HepG2 (cell line): ENCODE data around the gene GRIK3. TPM values are rescaled to one million over a fixed set of nuclear protein-coding genes. Genes with fewer than 3 reads are reported as not detected.

Experiments used
- ATAC-seq: fragments of 200-7000 bp; cut with Tn5 transposase; 3 replicates; pipeline ENCODE4 v1.9.1; 2020; ENCODE audit warnings: mild to moderate bottlenecking, moderate library complexity
- BruUV-seq: library from RNA; stranded (reverse); fragments of 400-500 nt; replicated peaks from 2 replicates; lab custom pipeline; 2021; lab: Mats Ljungman, UMichigan
- CTCF ChIA-PET: fragments of 300-600 bp; formaldehyde crosslinking; extraction: SDS; loops from one replicate; lab custom pipeline; 2021; ENCODE audit warnings: low total read pairs, inconsistent platforms, low intra/inter-chr PET ratio; lab: Yijun Ruan, JAX
- POLR2A ChIA-PET: fragments of 350-600 bp; sonication (Branson Sonifier 250); formaldehyde crosslinking; loops from one replicate; lab custom pipeline; 2020; ENCODE audit warnings: antibody characterized with exemption, inconsistent platforms; lab: Yijun Ruan, JAX
- DNase-seq: peaks from one replicate; pipeline ENCODE4 v3.0.0-alpha.2; 2015; ENCODE audit warnings: low spot score
- FAIRE-seq: peaks from 3 replicates; lab custom pipeline; 2011; peaks lifted over from hg19 to GRCh38; lab: Jason Lieb, UNC
- H2AFZ ChIP-seq: one replicate; pipeline ENCODE4 v1.6.1; 2011; ENCODE audit warnings: low read length, inconsistent platforms
- H3K27ac ChIP-seq: fragments of 300-600 bp; 3 replicates; pipeline ENCODE4 v1.8.0; 2011; ENCODE audit warnings: mixed run types, mild to moderate bottlenecking, mixed read lengths, low read length, inconsistent platforms; ENCODE audit not compliant: insufficient read depth; ENCODE audit errors: extremely low read length
- H3K27me3 ChIP-seq, 2 experiments: fragments of 200-600 bp in 1 of 2; 2 replicates in 1 of 2; 3 replicates in 1 of 2; pipeline versions ENCODE4 v1.6.0 to v1.8.0; 2011; ENCODE audit warnings: low read length in 2 of 2, mild to moderate bottlenecking in 2 of 2, moderate library complexity in 2 of 2, inconsistent platforms in 1 of 2; ENCODE audit not compliant: insufficient read depth in 2 of 2, control insufficient read depth in 1 of 2
- H3K36me3 ChIP-seq, 2 experiments: fragments of 200-600 bp in 1 of 2; replicated peaks in 1 of 2; 2 replicates in 1 of 2; 3 replicates in 1 of 2; pipeline versions ENCODE4 v1.5.1 to v1.8.0; 2011; ENCODE audit warnings: low read length in 2 of 2, inconsistent platforms in 1 of 2; ENCODE audit not compliant: insufficient read depth in 2 of 2, control insufficient read depth in 1 of 2
- H3K4me1 ChIP-seq: 2 replicates; pipeline ENCODE4 v1.5.1; 2012; ENCODE audit warnings: low read length, inconsistent platforms; ENCODE audit not compliant: insufficient read depth
- H3K4me2 ChIP-seq: 2 replicates; pipeline ENCODE4 v1.6.0; 2011; ENCODE audit warnings: low read depth, low read length, inconsistent platforms
- H3K4me3 ChIP-seq, 3 experiments: fragments of 200-600 bp in 1 of 3; sonication (generic), shearing (Covaris generic) in 1 of 3; replicated peaks in 1 of 3; 2 replicates each; pipeline ENCODE4 v1.5.1; 2011 to 2016; ENCODE audit warnings: low read length in 3 of 3, inconsistent platforms in 2 of 3, low read depth in 2 of 3, mild to moderate bottlenecking in 2 of 3, control low read depth in 1 of 3, mixed read lengths in 1 of 3; ENCODE audit not compliant: insufficient read depth in 1 of 3
- H3K79me2 ChIP-seq: one replicate; pipeline ENCODE4 v1.6.1; 2011; ENCODE audit warnings: low read length, inconsistent platforms; ENCODE audit not compliant: insufficient read depth
- H3K9ac ChIP-seq: 2 replicates; pipeline ENCODE4 v1.6.0; 2011; ENCODE audit warnings: mild to moderate bottlenecking, low read depth, low read length, inconsistent platforms; ENCODE audit not compliant: insufficient read depth
- H3K9me3 ChIP-seq: 2 replicates; pipeline ENCODE4 v1.5.1; 2012; ENCODE audit warnings: mild to moderate bottlenecking, low read length
- H4K20me1 ChIP-seq: 2 replicates; pipeline ENCODE4 v1.6.0; 2011; ENCODE audit warnings: inconsistent platforms, mild to moderate bottlenecking, low read length, moderate library complexity; ENCODE audit not compliant: insufficient read depth
- ELF4 ChIP-seq: sonication (generic); formaldehyde crosslinking; IDR thresholded peaks from 2 replicates; pipeline ENCODE4 v1.5.0; 2020; ENCODE audit warnings: missing genetic modification reagents, mild to moderate bottlenecking, moderate library complexity, borderline replicate concordance
- KAT7 ChIP-seq: IDR thresholded peaks from 2 replicates; pipeline ENCODE4 v1.6.1; 2018; ENCODE audit warnings: borderline replicate concordance, missing compliant biosample characterization
- POGZ ChIP-seq: sonication (generic); formaldehyde crosslinking; IDR thresholded peaks from 2 replicates; pipeline ENCODE4 v1.4.0; 2020; ENCODE audit warnings: mild to moderate bottlenecking, missing genetic modification reagents
- TBL1XR1 ChIP-seq: fragments of 150-350 bp; IDR thresholded peaks from 2 replicates; pipeline ENCODE4 v1.6.1; 2014; ENCODE audit warnings: borderline replicate concordance, low read length; ENCODE audit not compliant: partially characterized antibody
- ZFP82 ChIP-seq: sonication (generic); formaldehyde crosslinking; IDR thresholded peaks from 2 replicates; pipeline ENCODE4 v1.5.1; 2020; ENCODE audit warnings: mild to moderate bottlenecking, missing genetic modification reagents, borderline replicate concordance
- ZNF614 ChIP-seq: IDR thresholded peaks from 2 replicates; pipeline ENCODE4 v1.6.1; 2018; ENCODE audit warnings: missing biosample characterization, missing genetic modification reagents, inconsistent platforms, borderline replicate concordance
- WGBS: methylation state at CpG from one replicate; pipeline ENCODE4 v1.1.6; 2017; ENCODE audit warnings: low lambda C conversion rate; 5-methylcytosine and 5-hydroxymethylcytosine counted together
- in situ Hi-C: cut with HindIII; loops from 2 replicates; pipeline ENCODE4 v1.10.0; 2017; ENCODE audit warnings: low pct_unique_long_range_greater_than_20kb; ENCODE audit not compliant: extremely low pct_ligation_motif_present
- intact Hi-C: fragments of 100-400 bp; cut with micrococcal nuclease; formaldehyde crosslinking; loops from one replicate; pipeline ENCODE4 v1.10.0; 2022; ENCODE audit not compliant: unreplicated experiment
- polyA plus RNA-seq, 8 experiments: library from polyadenylated mRNA; depleted of rRNA in 3 of 8; stranded (reverse) in 7 of 8; unstranded in 1 of 8; fragments of >200 nt; fragmentation: Illumina TruSeq in 4 of 8; extraction: Trizol in 4 of 8; gene quantifications; 2 replicates each; pipeline versions ENCODE4 v1.2.1 to v1.2.3, GENCODE V29; 2011 to 2016; ENCODE audit warnings: low read depth in 4 of 8, missing spikeins in 1 of 8, mixed read lengths in 1 of 8; ENCODE audit not compliant: insufficient read depth in 1 of 8
- total RNA-seq, 5 experiments: library from RNA; depleted of rRNA; stranded (reverse); fragments of >200 nt; fragmentation: Illumina TruSeq; extraction: Trizol; gene quantifications; 2 replicates each; pipeline ENCODE4 v1.2.3, GENCODE V29; 2016; ENCODE audit warnings: low read depth in 1 of 5
- TF ChIP-seq, protein P1 (sequence below): IDR thresholded peaks from 2 replicates; pipeline ENCODE4 v1.6.1; 2016; ENCODE audit warnings: missing biosample characterization, missing genetic modification reagents, low read depth
- TF ChIP-seq, protein P2 (sequence below): sonication (generic); formaldehyde crosslinking; IDR thresholded peaks from 2 replicates; pipeline ENCODE4 v1.5.1; 2020; ENCODE audit warnings: mild to moderate bottlenecking, missing genetic modification reagents, moderate library complexity

Gene GRIK3
- total and polyA plus RNA-seq, 2 of the 13 experiments (the other 11 are each of a cell fraction or from before 2014, with no cell fraction given) = not detected

DNA sequence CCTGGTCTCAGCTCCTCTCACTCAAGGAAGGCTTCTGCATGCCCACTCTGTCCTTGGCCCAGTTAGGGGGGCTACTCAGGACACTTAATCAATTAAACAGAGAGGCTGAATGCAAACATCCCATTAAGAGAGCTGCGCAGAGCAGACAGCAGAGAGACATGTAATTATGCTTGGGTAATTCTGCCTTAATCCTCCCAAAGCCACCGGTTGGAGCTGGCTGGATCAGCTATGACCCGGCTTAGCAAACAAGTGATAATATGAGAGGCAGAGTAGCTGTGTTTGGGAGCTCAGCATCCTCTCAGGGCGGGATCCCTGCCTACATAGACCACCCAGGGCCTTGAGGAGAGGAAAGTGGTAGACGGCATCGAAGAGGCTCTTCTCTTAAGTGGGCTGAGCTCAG, 183.2 kb downstream of the GRIK3 start:
- no peak overlapping the region for H3K27ac ChIP-seq
- H2AFZ ChIP-seq = no peak overlapping the region
- DNase-seq (no peak), ATAC-seq (no peak), FAIRE-seq (no peak)
- no peak for TF ChIP-seq TBL1XR1
- TF ChIP-seq POGZ (CRISPR knock-in tag) = no peak
- TF ChIP-seq ZNF614 (CRISPR knock-in tag) = no peak
- no peak for TF ChIP-seq ZFP82 (CRISPR knock-in tag)
- TF ChIP-seq, protein P1, sequence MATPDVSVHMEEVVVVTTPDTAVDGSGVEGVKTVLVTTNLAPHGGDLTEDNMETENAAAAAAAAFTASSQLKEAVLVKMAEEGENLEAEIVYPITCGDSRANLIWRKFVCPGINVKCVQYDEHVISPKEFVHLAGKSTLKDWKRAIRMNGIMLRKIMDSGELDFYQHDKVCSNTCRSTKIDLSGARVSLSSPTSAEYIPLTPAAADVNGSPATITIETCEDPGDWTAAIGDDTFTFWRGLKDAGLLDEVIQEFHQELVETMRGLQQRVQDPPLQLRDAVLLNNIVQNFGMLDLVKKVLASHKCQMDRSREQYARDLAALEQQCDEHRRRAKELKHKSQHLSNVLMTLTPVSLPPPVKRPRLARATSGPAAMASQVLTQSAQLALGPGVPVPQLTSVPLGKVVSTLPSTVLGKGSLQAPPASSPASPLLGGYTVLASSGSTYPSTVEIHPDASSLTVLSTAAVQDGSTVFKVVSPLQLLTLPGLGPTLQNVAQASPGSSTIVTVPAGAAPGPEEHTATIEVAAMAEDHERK (CRISPR knock-in tag) = no peak
- TF ChIP-seq KAT7 = no peak
- no peak for TF ChIP-seq ELF4
- TF ChIP-seq, protein P2, sequence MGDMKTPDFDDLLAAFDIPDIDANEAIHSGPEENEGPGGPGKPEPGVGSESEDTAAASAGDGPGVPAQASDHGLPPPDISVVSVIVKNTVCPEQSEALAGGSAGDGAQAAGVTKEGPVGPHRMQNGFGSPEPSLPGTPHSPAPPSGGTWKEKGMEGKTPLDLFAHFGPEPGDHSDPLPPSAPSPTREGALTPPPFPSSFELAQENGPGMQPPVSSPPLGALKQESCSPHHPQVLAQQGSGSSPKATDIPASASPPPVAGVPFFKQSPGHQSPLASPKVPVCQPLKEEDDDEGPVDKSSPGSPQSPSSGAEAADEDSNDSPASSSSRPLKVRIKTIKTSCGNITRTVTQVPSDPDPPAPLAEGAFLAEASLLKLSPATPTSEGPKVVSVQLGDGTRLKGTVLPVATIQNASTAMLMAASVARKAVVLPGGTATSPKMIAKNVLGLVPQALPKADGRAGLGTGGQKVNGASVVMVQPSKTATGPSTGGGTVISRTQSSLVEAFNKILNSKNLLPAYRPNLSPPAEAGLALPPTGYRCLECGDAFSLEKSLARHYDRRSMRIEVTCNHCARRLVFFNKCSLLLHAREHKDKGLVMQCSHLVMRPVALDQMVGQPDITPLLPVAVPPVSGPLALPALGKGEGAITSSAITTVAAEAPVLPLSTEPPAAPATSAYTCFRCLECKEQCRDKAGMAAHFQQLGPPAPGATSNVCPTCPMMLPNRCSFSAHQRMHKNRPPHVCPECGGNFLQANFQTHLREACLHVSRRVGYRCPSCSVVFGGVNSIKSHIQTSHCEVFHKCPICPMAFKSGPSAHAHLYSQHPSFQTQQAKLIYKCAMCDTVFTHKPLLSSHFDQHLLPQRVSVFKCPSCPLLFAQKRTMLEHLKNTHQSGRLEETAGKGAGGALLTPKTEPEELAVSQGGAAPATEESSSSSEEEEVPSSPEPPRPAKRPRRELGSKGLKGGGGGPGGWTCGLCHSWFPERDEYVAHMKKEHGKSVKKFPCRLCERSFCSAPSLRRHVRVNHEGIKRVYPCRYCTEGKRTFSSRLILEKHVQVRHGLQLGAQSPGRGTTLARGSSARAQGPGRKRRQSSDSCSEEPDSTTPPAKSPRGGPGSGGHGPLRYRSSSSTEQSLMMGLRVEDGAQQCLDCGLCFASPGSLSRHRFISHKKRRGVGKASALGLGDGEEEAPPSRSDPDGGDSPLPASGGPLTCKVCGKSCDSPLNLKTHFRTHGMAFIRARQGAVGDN (CRISPR knock-in tag) = no peak
- intact Hi-C loops (no loop called here), in situ Hi-C loops (no loop called here)
- H3K4me3 ChIP-seq = no peak overlapping the region
- H3K9me3 ChIP-seq = no peaks in the 10 kb centered on the region
- peaks cover 6 to 49% of the 10 kb centered on the region in 2 experiments for H3K27me3 ChIP-seq
- no peak overlapping the region for H3K4me2 ChIP-seq
- WGBS = 0% methylated on average over 3 of the region's 6 CpGs
- no peaks in the 10 kb centered on the region for H3K4me1 ChIP-seq
- H3K79me2 ChIP-seq = no peaks in the 10 kb centered on the region
- H3K9ac ChIP-seq = no peak overlapping the region
- H4K20me1 ChIP-seq = no peaks in the 10 kb centered on the region
- no peaks in the 10 kb centered on the region for H3K36me3 ChIP-seq
- CTCF ChIA-PET = no interaction called here
- BruUV-seq = no TSS peak
- POLR2A ChIA-PET = no interaction called here
